ENCODE data around the gene CCDC12.

GRCh38 chr3:46906471-46907058, 70.0 kb downstream of the CCDC12 start:
- TF ChIP-seq CTCF (IDR thresholded peaks at IDR 0.05) (no peak), POLR2A (IDR thresholded peaks at IDR 0.05) (no peak)

Data from lower leg skin (tissue), 3 donors.